Measurements from ENCODE around the gene TRAF2.

The TRAF2 gene

DNA sequence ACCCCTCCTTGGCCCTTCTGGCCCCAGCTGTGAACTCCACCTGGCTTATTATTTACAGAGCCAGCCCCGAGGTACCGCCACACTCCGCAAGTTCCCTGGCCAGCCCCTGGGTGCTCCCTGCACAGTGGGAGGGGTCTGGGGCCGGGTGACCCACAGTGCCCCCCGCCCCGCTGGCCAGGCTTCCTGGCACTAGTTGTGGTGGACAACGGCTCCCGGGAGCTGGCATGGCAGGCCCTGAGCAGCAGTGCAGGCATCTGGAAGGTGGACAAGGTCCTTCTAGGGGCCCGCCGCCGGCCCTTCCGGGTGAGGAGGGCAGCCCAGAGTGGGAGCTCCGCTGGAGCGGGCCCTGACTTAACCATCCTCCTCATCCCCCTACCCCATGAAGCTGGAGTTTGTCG is 30.2 kb upstream of the TRAF2 start:
- CTCF ChIA-PET = interaction anchor here (0.7 to 1.0 kb wide), 2 partner anchors 13 to 389 kb away, joined by 3 to 4 read pairs; no protein-coding TSS in a partner anchor
- DNase-seq (ENCODE audit: low spot score) = no peak
- TF ChIP-seq, protein P1, sequence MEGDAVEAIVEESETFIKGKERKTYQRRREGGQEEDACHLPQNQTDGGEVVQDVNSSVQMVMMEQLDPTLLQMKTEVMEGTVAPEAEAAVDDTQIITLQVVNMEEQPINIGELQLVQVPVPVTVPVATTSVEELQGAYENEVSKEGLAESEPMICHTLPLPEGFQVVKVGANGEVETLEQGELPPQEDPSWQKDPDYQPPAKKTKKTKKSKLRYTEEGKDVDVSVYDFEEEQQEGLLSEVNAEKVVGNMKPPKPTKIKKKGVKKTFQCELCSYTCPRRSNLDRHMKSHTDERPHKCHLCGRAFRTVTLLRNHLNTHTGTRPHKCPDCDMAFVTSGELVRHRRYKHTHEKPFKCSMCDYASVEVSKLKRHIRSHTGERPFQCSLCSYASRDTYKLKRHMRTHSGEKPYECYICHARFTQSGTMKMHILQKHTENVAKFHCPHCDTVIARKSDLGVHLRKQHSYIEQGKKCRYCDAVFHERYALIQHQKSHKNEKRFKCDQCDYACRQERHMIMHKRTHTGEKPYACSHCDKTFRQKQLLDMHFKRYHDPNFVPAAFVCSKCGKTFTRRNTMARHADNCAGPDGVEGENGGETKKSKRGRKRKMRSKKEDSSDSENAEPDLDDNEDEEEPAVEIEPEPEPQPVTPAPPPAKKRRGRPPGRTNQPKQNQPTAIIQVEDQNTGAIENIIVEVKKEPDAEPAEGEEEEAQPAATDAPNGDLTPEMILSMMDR (conservative IDR thresholded peaks at IDR 0.05; ENCODE audit: low read depth) = no peak
- POLR2A ChIA-PET (ENCODE audit: low non-redundant PET) = interaction anchor here (0.6 kb wide), 1 partner anchor 652 kb away, joined by 3 read pairs; no protein-coding TSS in a partner anchor
- peak overlapping the region; percentile 98 for H3K27ac ChIP-seq

- CTCF ChIA-PET = interaction anchor here (0.6 to 1.0 kb wide), 4 partner anchors 14 to 191 kb away, joined by 3 read pairs; no protein-coding TSS in a partner anchor
- POLR2A ChIA-PET (ENCODE audit: low non-redundant PET) = interaction anchor here (0.6 kb wide), 1 partner anchor 651 kb away, joined by 3 read pairs; no protein-coding TSS in a partner anchor
- TF ChIP-seq, protein P1 (conservative IDR thresholded peaks at IDR 0.05; ENCODE audit: low read depth) = no peak
- DNase-seq (ENCODE audit: low spot score) = no peak
- H3K27ac ChIP-seq = peak overlapping the region; percentile 98
These were observed 29.7 kb upstream of the TRAF2 start for GRCh38 chr9:136856541-136857141.

GRCh38 chr9:136857166-136857565 is 29.1 kb upstream of the TRAF2 start:
- ChIA-PET CTCF (interaction anchor here (0.5 kb wide), 1 partner anchor 58 kb away, joined by 3 read pairs; no protein-coding TSS in a partner anchor), POLR2A (ENCODE audit: low non-redundant PET) (no interaction called here)
- TF ChIP-seq, protein P1 (conservative IDR thresholded peaks at IDR 0.05; ENCODE audit: low read depth) = no peak
- peak overlapping the region; percentile 98 for H3K27ac ChIP-seq
- no peak for DNase-seq (ENCODE audit: low spot score)

DNA sequence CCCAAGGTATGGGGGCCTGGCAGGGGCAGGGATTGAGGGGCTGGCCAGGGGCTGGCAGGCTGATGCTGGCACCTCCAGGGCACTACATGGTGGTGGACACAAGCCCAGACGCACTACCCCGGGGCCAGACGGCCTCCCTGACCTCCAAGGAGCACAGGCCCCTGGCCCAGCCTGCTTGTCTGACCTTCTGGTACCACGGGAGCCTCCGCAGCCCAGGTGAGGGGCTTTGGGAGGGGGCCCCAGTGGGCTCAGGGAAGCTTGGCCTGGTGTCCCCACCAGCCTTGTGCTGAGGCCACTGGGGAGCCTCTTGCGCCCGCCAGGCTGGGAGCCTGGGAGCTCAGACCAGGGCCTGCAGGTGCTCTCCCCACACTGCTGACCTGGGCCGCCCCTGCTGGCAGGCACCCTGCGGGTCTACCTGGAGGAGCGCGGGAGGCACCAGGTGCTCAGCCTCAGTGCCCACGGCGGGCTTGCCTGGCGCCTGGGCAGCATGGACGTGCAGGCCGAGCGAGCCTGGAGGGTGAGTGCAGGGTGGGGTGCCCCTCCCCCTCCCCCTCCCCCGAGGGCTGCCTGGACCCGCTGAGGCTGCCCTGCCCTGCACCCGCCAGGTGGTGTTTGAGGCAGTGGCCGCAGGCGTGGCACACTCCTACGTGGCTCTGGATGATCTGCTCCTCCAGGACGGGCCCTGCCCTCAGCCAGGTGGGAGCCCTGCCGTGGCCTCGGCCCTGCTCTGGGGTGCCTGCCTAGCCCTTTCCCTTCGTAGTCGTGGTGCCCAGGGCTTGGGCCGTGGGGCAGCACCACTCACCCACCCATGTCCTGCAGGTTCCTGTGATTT is 28.5 kb upstream of the TRAF2 start:
- H3K27ac ChIP-seq = peak overlapping the region; percentile 98
- ChIA-PET CTCF (interaction anchor here (0.5 to 0.6 kb wide), 2 partner anchors 57 to 60 kb away, joined by 3 read pairs; no protein-coding TSS in a partner anchor), POLR2A (ENCODE audit: low non-redundant PET) (no interaction called here)
- TF ChIP-seq, protein P1 (conservative IDR thresholded peaks at IDR 0.05; ENCODE audit: low read depth) = no peak
- DNase-seq (ENCODE audit: low spot score) = no peak

DNA sequence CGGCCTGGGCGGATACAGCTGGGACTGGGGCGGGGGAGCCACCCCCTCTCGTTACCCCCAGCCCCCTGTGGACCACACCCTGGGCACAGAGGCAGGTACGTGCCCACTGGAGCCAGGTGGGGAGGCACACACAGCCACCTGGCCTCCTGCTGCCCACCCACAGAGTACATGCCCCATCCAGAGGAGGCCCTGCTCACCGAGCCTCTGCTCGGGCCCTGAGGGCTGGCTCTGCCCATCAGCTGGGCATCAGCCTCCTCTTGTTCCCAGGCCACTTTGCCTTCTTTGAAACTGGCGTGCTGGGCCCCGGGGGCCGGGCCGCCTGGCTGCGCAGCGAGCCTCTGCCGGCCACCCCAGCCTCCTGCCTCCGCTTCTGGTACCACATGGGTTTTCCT is 27.9 kb upstream of the TRAF2 start:
- ChIA-PET POLR2A (ENCODE audit: low non-redundant PET) (no interaction called here), CTCF (interaction anchor here (0.6 kb wide), 2 partner anchors 60 to 91 kb away, joined by 3 read pairs; no protein-coding TSS in a partner anchor)
- H3K27ac ChIP-seq = peak overlapping the region; percentile 98
- no peak for DNase-seq (ENCODE audit: low spot score)
- TF ChIP-seq, protein P1 (conservative IDR thresholded peaks at IDR 0.05; ENCODE audit: low read depth) = no peak
